Measurements from ENCODE around the gene SNRNP27.

The SNRNP27 gene

DNA sequence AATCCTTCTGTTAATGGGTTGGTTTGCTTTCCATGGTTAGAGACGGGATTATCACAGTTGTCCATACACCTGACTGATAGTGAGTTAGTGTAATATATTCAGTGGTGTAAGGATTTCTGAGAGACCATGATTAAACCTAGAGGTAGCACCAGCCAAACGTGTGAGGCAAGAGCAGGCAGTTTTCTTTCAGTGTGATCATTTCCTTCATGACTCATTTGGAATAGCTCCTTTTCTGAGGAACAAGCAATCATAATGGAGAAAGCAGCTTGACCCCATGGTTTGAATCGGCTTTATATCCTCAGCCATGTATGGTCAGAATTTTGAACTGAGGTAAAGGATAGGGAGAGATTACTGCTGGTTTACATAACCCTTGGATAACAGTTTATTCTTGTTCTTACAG, 24.1 kb downstream of the SNRNP27 start:
- peak; percentile 33 for DNase-seq

DNA sequence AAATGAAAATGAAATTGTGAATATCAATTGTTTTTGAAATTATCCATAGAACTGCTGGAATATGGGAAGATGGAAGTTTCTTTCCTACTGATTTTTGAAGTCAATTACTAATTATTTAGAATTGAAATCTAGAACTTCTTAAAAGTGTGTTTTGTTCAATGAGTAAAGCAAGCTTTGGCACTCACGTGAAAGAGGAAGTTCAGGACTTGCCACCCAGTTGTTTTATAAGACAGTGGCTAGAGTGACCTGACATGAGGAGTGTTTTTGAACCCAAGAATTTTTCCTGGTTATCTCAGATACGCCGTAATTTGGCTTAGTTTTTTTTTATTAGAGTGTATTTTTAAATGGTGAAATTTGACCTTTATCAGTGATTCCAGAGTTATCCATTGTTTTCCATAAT, 24.6 kb downstream of the SNRNP27 start:
- peak; percentile 74 for DNase-seq

DNA sequence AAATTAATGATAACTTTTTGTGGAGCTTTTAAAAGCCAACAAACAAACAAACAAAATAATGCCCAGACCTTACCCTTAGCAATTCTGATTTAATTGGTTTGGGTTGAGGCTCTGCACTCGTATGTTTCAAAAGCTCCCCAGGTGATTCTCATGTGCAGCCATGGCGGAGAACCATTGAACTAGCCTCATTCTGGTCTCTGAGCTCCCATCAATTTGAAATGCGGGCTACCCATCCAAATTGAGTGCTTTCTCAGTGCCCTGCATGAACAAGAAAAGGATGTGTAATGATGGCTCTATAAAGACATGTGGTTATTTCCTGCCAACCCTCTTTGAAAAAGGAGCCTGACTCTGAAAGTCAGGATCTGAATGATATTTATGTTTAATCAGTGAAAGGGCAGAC, 29.4 kb downstream of the SNRNP27 start:
- no peak for DNase-seq

GRCh38 chr2:69926849-69927515, 33.2 kb downstream of the SNRNP27 start:
- DNase-seq = peak; percentile 80

DNA sequence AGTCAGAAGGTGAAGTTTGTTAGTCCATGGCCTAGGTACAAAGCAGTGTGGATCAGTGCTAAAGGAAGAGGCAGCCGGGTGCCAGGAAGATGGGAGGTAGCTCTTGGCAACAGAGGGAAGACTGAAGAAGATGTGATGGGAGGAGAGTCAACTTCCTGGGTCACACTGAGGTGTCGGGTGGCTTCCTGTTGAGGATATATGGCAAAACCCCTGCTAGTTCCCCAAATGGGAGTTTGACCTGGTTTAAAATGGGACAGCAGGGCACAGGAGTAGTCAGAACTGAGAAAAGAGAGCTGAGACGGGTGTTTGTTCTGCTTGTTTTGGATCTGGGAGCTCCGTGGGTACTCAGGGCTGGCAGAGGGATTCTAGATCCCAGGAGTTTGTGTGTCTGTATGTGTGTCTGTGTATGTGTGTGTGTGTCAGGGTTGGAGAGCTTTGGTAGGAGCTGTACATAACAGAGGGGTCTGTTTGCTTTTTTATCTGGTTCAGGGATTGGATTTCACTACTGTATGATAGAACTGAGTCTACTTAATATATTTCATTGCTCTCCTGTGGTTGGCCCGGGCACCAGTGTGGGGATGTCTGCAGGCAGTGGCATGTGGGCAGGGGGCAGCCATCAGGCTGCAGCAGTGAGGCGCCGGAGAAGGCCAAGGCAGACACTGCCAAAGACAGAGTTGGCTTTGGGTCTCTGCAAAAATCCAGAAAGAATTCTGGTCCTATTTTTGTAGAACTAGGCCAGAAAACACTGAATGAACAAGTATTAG, 38.3 kb downstream of the SNRNP27 start:
- no peak for DNase-seq

DNA sequence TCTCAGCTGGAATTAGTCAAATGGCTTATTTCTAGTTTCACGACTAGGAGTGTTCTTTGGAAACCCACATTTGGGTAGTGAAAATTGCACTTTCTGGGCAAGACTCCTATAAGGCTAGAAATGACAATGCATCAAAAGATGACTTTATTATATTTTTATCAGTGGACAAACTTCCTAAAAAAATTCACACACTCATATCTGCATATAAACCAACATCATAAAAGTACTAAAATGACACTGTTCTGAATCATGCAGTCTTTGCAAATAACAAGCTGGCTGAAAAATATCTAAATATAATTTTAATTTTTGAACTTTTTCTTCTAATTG, 38.8 kb downstream of the SNRNP27 start:
- no peak for DNase-seq

DNA sequence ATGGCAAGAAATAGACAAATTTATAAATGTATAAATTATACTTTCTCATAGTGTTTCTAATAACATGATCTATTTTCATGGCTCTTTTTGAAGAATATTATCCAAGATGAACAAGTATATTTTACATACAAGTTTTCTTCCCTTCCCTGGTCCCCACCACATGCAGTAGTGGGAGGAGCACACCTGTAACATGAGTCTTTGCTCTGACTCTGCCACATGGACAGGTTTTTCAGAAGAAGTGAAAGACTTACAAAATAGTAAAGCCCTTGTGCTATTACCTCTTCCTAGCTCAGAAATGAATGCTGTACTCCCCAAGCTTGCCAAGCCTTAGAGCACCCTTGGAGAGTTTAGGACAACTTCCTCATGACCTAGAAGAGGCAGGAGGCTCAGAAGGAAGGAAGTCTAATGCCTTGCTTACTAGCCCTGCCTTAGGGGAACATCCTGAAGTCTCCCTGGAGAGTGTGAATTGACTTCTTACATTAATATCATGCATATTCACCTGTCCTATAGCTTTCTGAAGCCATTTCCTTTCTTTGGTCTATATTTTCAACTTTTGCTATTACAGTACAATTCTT, 39.6 kb downstream of the SNRNP27 start:
- DNase-seq = no peak

GRCh38 chr2:69933839-69934613, 40.3 kb downstream of the SNRNP27 start:
- peak; percentile 60 for DNase-seq

- no peak for DNase-seq
Observed at GRCh38 chr2:69934614-69934908, 40.8 kb downstream of the SNRNP27 start.

- no peak for DNase-seq
Observed at GRCh38 chr2:69935011-69935410, 41.3 kb downstream of the SNRNP27 start.

GRCh38 chr2:69936906-69937305, 43.1 kb downstream of the SNRNP27 start:
- DNase-seq = no peak

DNA sequence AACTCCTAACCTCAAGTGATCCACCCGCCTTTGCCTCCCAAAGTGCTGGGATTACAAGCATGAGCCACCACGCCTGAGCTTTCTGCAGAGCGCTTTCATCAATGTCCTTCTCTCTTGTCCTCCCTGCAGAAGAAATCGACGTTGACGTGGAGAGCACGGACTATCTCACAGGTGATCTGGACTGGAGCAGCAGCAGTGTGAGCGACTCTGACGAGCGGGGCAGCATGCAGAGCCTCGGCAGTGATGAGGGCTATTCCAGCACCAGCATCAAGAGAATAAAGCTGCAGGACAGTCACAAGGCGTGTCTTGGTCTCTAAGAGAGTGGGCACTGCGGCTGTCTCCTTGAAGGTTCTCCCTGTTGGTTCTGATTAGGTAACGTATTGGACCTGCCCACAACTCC, 44.2 kb downstream of the SNRNP27 start:
- DNase-seq = no peak

DNA sequence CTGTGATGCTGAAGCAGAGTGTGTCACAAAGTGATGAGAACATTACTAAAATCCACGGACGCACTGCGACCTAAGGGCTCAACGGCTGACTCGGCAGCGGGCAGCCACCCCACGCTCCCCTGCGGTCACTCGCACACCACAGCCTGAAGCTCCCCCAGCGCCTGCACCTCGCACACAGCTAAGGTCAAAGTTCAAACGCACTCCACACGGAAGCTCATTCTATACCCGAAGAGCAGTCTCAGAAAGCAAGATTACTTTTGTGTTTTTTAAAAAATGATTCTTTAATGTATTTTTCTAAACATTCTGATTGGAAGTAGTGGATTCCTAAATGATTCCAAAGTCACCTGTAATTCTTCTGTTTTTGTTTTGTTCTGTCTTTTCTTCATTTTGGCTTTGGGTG, 46.0 kb downstream of the SNRNP27 start:
- DNase-seq = no peak

DNA sequence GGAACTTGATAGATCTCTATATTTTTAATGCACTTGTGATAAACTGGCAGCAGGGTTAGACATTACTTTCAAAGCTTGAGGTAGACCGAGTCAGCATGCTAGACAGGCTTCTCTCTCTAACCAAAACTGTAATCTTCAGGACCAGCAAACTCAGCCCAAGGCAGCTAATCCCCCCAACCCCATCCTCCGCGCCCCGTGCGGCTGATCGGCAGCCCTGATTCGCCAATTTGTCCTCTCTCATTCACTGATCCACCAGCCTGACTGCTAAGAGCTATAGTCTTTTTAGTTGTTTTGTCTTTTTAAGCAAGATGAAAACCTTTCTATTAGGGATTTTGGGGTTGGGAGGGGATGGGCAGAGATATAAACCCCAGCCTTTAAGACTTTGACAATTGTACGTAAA, 46.9 kb downstream of the SNRNP27 start:
- no peak for DNase-seq

GRCh38 chr2:69943000-69943842, 49.5 kb downstream of the SNRNP27 start:
- DNase-seq = no peak

DNA sequence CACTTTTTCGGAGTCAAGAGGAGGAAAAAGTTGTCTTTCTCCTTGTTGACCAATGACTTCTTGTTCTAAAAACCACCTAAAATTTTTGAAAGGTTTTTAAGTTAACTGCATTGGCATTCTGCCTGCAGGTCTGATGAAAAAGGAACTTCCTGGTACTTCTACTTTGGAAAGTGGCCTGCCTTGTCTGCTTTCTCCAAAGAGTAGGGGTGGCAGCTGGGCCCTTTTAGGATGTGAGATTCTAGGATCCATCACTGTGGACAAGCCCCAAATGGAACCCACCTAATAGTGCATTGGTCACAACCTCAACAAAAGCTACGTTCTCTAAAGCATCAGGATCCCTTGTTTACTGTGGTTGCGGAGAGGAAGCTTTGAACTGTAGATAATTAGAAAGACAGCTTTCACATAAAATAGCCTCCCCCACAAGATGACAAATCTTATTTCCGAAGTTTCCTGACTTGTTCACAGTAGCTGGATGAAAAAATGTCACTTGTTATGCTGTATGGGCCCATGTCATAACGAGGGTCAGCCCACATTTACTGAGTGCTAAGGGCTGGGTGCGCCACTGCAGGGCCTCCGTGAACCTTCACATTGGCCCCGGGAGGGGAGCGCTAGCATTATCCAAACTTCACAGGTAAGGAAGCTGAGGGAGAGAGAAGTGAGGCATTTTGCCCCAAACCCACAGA, 50.2 kb downstream of the SNRNP27 start:
- peak; percentile 84 for DNase-seq

DNA sequence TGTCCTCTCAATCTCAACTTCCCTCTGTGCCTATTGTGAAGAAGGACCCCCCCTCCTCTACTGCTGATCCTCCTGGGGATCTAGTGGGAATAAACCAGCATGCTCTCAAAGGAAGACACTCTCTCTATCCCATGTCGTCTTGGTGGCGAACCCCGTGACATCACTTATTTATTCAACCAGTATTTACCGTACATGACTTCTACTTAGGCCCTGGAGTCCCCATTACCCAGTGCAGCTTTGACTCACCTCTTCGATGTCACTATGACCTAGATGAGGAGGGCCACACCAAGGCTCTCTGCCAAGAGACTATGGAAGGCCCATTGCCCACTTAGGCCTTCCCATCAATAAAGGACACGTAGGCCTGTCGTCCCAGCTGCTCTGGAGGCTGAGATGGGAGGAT, 51.0 kb downstream of the SNRNP27 start:
- no peak for DNase-seq

GRCh38 chr2:69945441-69945840, 51.7 kb downstream of the SNRNP27 start:
- peak; percentile 81 for DNase-seq

DNA sequence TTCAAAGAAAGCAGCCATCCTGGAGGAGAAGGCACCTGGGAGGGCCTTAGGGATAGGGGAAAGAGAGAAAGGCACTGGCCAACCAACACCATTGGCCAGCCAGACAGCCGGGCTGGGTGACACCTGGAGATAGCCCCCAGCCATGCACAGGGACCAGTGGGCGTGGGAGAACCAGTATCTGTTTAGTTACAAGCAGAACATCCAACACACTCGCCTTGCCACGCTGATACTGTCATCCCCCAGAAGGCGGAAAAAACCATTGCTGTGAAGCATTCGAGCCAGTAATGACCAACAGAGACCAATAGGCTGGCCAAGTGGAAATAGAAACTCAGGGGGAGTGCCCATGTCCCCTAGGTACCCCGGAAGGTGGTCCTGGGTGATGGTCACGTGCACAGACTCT, 52.2 kb downstream of the SNRNP27 start:
- DNase-seq = peak; percentile 41

GRCh38 chr2:69946351-69947324, 52.9 kb downstream of the SNRNP27 start:
- peak; percentile 89 for DNase-seq

DNA sequence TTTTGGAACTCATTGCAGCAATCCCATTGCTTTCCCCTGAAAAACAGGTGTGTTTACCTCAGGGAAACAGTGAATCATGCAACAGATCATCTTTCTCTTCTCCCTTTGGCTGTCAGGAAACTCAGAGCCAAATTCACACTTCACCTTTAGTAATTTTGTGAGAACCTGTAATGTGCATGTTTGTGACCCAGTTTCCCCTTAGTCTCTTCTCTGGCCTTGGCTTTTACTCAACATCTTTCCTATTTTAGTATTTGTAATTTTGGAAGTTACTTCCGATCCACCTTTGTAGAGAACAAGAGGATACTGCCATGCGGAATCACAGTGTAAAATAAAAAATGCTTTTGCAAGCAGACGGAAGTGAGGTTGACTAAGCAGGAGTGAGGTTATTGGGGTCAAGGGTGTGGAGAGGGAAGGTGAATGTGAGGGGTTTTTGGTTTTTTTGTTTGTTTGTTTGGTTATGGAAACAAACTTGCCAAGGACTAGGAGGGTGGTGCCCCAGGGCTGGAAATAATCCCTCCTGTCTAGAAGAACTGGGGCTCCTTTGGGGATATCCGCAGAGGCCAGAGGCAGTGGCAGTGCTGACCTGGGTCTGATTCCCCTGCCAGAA, 53.7 kb downstream of the SNRNP27 start:
- no peak for DNase-seq
